Activated naive CD8-positive, alpha-beta T cell (primary cell): ENCODE results near the gene SEC63.

Experiments
- H3K27ac Mint-ChIP-seq: one replicate; pipeline ENCODE4 v1.8.0; 2021; ENCODE audit warnings: mixed read lengths
- H3K27me3 Mint-ChIP-seq: one replicate; pipeline ENCODE4 v1.8.0; 2021; ENCODE audit warnings: mixed read lengths
- H3K36me3 Mint-ChIP-seq: one replicate; pipeline ENCODE4 v1.8.0; 2021; ENCODE audit warnings: mixed read lengths
- H3K4me1 Mint-ChIP-seq: one replicate; pipeline ENCODE4 v1.8.0; 2021; ENCODE audit warnings: low read depth, mixed read lengths
- H3K4me3 Mint-ChIP-seq: one replicate; pipeline ENCODE4 v1.8.0; 2021; ENCODE audit warnings: mild to moderate bottlenecking, mixed read lengths
- H3K9me3 Mint-ChIP-seq: one replicate; pipeline ENCODE4 v1.8.0; 2021; ENCODE audit warnings: low read depth, mixed read lengths

The SEC63 gene

DNA sequence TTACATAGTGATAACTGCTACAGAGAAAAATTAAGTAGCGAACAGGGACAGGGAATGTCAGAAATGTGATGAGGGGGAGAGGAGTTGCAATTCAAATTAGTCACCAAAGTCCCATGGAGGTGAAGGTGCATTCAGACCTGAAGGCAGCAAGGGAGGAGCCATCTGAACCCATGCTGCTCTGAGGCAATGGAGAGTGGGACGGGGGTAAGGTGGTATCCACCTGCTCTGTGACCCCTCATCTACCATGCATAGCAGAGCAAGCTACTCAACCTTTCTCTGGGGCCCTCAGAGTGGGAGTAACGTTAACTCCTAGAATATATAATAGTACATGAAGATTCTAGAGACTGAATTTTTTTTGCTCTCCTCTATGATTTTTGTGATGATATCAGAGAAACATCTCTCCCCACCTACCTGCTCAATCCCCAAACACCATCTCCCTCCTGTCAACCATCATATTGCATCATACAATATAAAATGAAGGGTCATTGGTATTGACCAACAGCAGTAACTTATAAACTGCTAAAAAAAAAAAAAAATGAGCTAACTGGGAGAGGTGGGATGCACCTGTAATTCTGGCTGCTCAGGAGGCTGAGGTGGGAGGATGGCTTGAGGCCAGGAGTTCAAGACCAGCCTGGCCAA is 117.3 kb downstream of the SEC63 start:
- Mint-ChIP-seq H3K4me1 (peaks cover 12% of the 10 kb centered on the region), H3K27me3 (no peaks in the 10 kb centered on the region), H3K4me3 (no peak overlapping the region), H3K9me3 (no peaks in the 10 kb centered on the region), H3K27ac (no peak overlapping the region), H3K36me3 (peaks cover 3% of the 10 kb centered on the region)

DNA sequence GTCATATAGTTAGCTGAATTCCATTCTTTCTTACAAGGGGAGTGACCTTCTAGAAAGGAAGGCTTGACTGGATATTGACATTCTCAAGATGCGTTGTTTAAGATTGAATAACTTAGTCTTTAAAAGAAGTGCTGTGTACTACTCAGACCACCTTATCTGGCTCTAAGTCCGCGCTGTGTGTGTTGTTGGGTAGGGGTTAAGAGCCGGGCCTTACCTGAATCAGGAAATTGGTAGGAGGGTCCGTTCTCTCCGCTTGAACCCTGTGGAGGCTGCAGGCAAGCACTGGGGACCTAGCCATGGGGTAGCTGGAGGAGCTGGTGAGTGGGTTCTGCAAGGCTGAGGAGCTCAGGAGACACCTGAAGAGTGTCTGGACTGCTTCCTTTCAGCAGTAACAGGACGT is 124.9 kb downstream of the SEC63 start:
- Mint-ChIP-seq H3K4me1 (peaks cover 15% of the 10 kb centered on the region), H3K27me3 (no peaks in the 10 kb centered on the region), H3K36me3 (no peaks in the 10 kb centered on the region), H3K4me3 (no peak overlapping the region), H3K27ac (no peak overlapping the region), H3K9me3 (no peaks in the 10 kb centered on the region)

DNA sequence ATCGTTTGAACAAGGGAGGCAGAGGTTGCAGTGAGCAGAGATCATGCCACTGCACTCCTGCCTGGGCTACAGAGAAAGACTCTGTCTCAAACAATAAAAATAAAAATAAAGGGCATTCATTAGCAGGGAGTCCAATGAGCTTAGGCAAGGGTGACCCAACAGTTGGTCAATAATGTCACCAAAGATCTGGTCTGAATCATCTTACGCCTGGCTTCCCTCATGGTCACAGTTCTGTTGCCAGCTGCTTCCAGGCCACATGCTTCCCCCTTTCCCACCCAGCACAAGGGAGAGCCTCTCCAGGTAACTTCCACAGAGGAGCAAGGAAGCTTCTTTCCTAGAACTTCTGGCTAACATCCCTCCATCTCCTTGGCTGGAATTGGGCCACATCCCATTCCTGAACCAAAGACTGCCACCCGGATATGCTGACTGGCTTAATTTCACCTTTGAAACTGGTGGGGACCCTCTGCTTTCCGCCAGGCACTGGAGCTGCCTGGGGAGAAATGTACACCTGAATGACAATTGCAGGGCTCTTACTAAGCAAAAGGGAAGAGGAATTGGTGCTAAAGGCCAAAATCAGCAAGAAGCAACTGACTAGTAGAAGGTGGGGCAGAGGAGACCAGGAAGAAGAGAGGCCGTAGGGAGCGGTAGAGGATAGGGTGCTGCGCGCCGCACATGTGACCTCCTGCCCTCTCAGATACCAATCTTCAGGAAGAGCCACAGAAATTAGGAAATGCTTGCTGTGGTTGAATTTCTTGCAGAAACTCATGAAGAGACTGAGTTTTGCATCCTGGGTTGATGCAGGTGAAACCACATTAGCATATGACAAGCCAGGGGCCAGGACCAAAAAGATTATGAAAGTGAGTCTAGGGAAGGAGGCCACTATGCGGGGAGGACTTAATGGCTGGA is 125.6 kb downstream of the SEC63 start:
- Mint-ChIP-seq H3K27me3 (no peaks in the 10 kb centered on the region), H3K4me3 (no peak overlapping the region), H3K9me3 (no peaks in the 10 kb centered on the region), H3K4me1 (peaks cover 22% of the 10 kb centered on the region), H3K27ac (peak overlapping the region; percentile 18), H3K36me3 (no peaks in the 10 kb centered on the region)

DNA sequence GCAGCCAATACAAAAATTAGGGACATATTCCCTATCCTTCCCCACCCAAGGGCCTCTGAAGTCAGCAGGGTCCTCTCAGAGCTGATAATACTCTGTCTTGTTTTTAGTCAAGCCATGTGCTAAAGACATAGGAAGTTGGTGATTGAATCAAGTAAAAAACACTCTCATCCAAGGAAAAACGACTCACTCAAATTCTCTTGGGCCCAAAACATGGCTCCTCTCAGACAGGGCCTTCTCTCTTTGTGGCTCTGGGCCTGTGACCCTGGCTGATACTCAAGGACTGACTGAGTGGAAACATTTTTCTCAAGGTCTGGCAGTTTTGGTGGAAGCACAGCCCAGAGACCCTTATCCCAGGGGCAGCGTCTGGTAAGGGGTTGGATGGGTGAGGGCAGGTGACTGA is 127.9 kb downstream of the SEC63 start:
- no peak overlapping the region for H3K27ac Mint-ChIP-seq

GRCh38 chr6:107827541-107827940 is 130.5 kb downstream of the SEC63 start:
- Mint-ChIP-seq H3K27ac (no peak overlapping the region), H3K36me3 (no peaks in the 10 kb centered on the region), H3K27me3 (no peaks in the 10 kb centered on the region), H3K9me3 (no peaks in the 10 kb centered on the region), H3K4me1 (peaks cover 40% of the 10 kb centered on the region), H3K4me3 (no peak overlapping the region)

More for the DNA sequence above, 127.9 kb downstream of the SEC63 start:
- no peak overlapping the region for H3K4me3 Mint-ChIP-seq
- peaks cover 23% of the 10 kb centered on the region for H3K4me1 Mint-ChIP-seq
- H3K27me3 Mint-ChIP-seq: no peaks in the 10 kb centered on the region
- no peaks in the 10 kb centered on the region for H3K9me3 Mint-ChIP-seq
- H3K36me3 Mint-ChIP-seq: no peaks in the 10 kb centered on the region

DNA sequence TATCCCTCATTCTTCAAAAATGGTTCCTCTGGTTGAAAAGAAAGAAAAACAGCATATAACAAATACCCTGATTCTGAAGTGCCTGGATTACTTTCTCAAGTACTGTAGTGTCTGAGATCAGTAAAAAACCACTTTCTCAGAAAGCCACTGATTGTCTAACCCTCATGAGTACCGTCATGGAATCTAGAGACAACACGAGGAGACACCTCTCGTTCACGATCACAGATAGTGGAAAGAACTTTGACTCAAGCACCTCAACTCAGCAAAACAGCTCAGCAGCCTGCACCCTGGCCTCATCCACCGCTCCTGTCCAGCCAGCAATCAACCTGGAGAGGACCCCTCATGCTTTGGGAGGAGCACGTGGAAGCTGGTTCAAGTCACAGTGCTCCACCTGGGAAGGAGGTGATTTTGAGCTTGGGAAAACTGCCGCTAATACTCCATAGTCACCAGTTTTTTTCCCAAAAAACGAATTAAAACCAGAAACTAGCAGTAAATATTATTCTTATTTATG is 134.9 kb downstream of the SEC63 start:
- H3K9me3 Mint-ChIP-seq: no peaks in the 10 kb centered on the region
- H3K27ac Mint-ChIP-seq: peak overlapping the region; percentile 99
- peak overlapping the region; percentile 90 for H3K4me3 Mint-ChIP-seq
- H3K4me1 Mint-ChIP-seq: peaks cover 73% of the 10 kb centered on the region
- H3K27me3 Mint-ChIP-seq: no peaks in the 10 kb centered on the region
- no peaks in the 10 kb centered on the region for H3K36me3 Mint-ChIP-seq

- Mint-ChIP-seq H3K27ac (peak overlapping the region; percentile 99), H3K4me3 (peak overlapping the region; percentile 90), H3K27me3 (no peaks in the 10 kb centered on the region), H3K36me3 (no peaks in the 10 kb centered on the region), H3K9me3 (no peaks in the 10 kb centered on the region), H3K4me1 (peaks cover 72% of the 10 kb centered on the region)
These were observed 135.6 kb downstream of the SEC63 start for GRCh38 chr6:107822176-107823046.

DNA sequence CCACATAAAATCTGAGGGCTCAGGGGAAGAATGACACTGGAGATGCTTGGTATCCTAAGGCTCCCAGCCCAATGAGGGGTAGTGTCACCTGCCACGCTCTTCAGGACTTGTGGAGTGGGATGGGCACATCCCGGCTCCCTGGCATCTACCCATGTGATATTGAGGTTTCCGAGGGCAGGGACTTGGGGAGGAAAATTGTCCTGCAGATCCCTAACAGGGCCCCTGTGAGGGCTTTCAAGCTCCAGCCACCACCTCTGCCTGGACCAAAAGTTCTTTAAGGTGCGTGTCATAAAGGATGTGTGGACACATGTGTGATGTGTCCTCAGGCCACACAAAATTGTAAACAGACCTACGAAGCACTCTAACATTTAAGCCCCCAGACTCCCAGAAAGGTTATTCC is 136.4 kb downstream of the SEC63 start:
- peak overlapping the region; percentile 90 for H3K4me3 Mint-ChIP-seq
- H3K27ac Mint-ChIP-seq: peak overlapping the region; percentile 99
- peaks cover 80% of the 10 kb centered on the region for H3K4me1 Mint-ChIP-seq
- no peaks in the 10 kb centered on the region for H3K36me3 Mint-ChIP-seq
- no peaks in the 10 kb centered on the region for H3K9me3 Mint-ChIP-seq
- H3K27me3 Mint-ChIP-seq: no peaks in the 10 kb centered on the region

GRCh38 chr6:107820338-107821261 is 137.4 kb downstream of the SEC63 start:
- H3K9me3 Mint-ChIP-seq: no peaks in the 10 kb centered on the region
- no peaks in the 10 kb centered on the region for H3K27me3 Mint-ChIP-seq
- peak overlapping the region; percentile 90 for H3K4me3 Mint-ChIP-seq
- H3K4me1 Mint-ChIP-seq: peaks cover 90% of the 10 kb centered on the region
- no peaks in the 10 kb centered on the region for H3K36me3 Mint-ChIP-seq
- peak overlapping the region; percentile 99 for H3K27ac Mint-ChIP-seq

- Mint-ChIP-seq H3K27me3 (no peaks in the 10 kb centered on the region), H3K36me3 (peaks cover 1% of the 10 kb centered on the region), H3K4me3 (peak overlapping the region; percentile 90), H3K9me3 (no peaks in the 10 kb centered on the region), H3K4me1 (peaks cover 88% of the 10 kb centered on the region), H3K27ac (peak overlapping the region; percentile 99)
These were observed 138.1 kb downstream of the SEC63 start for GRCh38 chr6:107819964-107820337.

GRCh38 chr6:107819217-107819616 is 138.8 kb downstream of the SEC63 start:
- H3K4me3 Mint-ChIP-seq: peak overlapping the region; percentile 90
- H3K9me3 Mint-ChIP-seq: no peaks in the 10 kb centered on the region
- no peaks in the 10 kb centered on the region for H3K27me3 Mint-ChIP-seq
- H3K4me1 Mint-ChIP-seq: peaks cover 85% of the 10 kb centered on the region
- peaks cover 3% of the 10 kb centered on the region for H3K36me3 Mint-ChIP-seq
- peak overlapping the region; percentile 99 for H3K27ac Mint-ChIP-seq

- peaks cover 82% of the 10 kb centered on the region for H3K4me1 Mint-ChIP-seq
- peak overlapping the region; percentile 90 for H3K4me3 Mint-ChIP-seq
- H3K27ac Mint-ChIP-seq: peak overlapping the region; percentile 99
- peaks cover 8% of the 10 kb centered on the region for H3K36me3 Mint-ChIP-seq
- H3K9me3 Mint-ChIP-seq: no peaks in the 10 kb centered on the region
- H3K27me3 Mint-ChIP-seq: no peaks in the 10 kb centered on the region
These were observed 139.7 kb downstream of the SEC63 start for GRCh38 chr6:107818272-107818671.

DNA sequence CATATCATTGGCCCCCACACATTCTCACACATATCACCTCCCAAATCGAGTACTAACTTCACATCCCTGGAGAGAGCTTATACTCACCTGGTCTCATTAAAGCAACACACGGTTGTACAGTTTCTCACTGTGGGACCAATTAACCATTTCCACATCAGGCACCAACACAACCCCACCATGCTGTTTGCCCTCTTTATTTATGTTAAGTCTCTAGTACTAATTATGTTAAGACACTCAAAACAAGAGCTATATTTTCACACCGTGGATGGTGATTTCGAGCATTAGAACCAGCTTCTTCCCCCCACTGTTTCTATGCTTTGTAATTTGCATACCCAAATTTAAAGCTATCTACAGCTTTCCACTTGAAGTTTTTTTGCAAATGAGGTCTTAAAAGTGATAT is 140.2 kb downstream of the SEC63 start:
- Mint-ChIP-seq H3K27me3 (no peaks in the 10 kb centered on the region), H3K36me3 (peaks cover 8% of the 10 kb centered on the region), H3K4me3 (peak overlapping the region; percentile 90), H3K4me1 (peaks cover 80% of the 10 kb centered on the region), H3K27ac (peak overlapping the region; percentile 99), H3K9me3 (no peaks in the 10 kb centered on the region)
